Stimulated activated CD4-positive, alpha-beta T cell treated with anti-CD3 and anti-CD28 coated beads, Interleukin-4, amount 100 ng/mL, for 1 hour (primary cell): ENCODE measurements around the gene CELSR2.

Experiments used
- DNase-seq: peaks from one replicate; pipeline ENCODE4 v3.0.0-alpha.2; 2020

The CELSR2 gene

DNA sequence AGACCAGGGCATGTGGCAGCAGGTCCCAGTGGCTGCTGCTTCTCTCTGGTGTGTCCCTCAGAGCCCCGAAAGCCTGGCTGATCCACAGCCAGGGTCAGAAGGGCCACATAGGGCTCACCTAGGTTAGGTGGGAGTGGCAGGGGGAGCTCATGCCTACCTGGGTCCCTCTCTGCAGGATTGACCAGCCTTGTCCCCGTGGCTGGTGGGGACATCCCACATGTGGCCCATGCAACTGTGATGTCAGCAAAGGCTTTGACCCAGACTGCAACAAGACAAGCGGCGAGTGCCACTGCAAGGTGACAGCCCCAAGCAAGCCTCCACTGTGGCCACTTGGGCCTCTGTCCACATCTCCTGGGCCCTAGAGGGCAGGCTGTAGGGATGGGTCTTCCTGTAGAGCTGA lies 15.7 kb downstream of the CELSR2 start:
- DNase-seq, result no peak

- DNase-seq, result no peak
Measured at GRCh38 chr1:109265741-109266330, 16.5 kb downstream of the CELSR2 start.

GRCh38 chr1:109266965-109267364 lies 17.6 kb downstream of the CELSR2 start:
- no peak for DNase-seq

DNA sequence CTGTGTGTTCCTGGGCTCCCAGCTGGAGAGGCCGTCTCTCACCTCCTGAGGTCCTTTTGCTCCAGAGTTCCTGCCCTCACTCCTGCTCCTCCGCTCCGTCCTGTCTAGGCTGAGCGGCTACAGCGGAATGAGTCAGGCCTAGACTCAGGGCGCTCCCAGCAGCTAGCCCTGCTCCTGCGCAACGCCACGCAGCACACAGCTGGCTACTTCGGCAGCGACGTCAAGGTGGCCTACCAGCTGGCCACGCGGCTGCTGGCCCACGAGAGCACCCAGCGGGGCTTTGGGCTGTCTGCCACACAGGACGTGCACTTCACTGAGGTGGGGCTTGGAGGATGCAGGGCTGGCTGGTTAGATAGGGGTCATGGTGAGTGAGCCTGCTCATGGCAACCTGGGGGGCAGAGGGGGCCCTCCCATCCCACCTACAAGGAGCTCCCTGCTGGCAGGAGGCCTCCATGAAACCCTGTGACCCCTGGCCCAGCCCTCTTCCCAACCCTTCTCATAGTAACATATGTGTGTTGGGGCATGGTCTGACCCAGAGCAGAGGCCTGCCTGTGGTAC lies 18.5 kb downstream of the CELSR2 start:
- DNase-seq, result no peak

- no peak for DNase-seq
Measured at GRCh38 chr1:109268431-109269211, 19.3 kb downstream of the CELSR2 start.

DNA sequence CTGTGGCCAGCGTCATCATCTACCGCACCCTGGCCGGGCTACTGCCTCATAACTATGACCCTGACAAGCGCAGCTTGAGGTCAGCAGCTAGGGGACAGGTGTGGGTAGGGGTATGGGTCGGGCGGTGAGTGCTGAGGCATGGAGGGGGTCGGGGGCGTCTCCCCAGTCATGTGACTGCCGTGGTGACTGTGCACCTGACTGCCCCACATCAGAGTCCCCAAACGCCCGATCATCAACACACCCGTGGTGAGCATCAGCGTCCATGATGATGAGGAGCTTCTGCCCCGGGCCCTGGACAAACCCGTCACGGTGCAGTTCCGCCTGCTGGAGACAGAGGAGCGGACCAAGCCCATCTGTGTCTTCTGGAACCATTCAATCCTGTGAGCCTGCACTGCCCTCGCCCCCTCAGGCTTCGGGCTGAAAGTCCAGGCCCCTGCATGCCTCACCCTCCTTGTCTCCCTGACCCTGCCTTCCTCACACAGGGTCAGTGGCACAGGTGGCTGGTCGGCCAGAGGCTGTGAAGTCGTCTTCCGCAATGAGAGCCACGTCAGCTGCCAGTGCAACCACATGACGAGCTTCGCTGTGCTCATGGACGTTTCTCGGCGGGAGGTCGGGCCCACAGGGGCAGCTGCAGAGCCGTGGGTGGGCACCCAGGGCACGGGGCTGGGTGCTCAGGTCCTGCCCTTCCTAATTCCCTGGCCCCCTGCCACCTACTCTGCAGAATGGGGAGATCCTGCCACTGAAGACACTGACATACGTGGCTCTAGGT lies 20.1 kb downstream of the CELSR2 start:
- DNase-seq, result no peak

DNA sequence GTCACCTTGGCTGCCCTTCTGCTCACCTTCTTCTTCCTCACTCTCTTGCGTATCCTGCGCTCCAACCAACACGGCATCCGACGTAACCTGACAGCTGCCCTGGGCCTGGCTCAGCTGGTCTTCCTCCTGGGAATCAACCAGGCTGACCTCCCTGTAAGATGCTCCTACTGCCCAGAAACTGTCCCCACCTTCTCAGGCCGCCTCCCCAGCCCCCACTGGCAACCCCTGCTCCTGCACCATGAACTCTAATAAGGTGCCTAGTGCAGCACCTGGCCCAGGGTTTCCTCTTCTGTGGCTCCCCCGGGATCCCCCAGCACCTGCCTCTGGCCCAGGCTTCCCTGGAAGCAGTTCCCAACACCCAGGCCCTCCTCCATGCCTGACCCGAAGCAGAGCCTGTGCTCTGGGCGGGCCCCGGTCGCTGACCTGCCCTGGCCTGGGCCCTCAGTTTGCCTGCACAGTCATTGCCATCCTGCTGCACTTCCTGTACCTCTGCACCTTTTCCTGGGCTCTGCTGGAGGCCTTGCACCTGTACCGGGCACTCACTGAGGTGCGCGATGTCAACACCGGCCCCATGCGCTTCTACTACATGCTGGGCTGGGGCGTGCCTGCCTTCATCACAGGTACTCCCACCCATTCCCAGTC lies 20.8 kb downstream of the CELSR2 start:
- DNase-seq, result no peak

DNA sequence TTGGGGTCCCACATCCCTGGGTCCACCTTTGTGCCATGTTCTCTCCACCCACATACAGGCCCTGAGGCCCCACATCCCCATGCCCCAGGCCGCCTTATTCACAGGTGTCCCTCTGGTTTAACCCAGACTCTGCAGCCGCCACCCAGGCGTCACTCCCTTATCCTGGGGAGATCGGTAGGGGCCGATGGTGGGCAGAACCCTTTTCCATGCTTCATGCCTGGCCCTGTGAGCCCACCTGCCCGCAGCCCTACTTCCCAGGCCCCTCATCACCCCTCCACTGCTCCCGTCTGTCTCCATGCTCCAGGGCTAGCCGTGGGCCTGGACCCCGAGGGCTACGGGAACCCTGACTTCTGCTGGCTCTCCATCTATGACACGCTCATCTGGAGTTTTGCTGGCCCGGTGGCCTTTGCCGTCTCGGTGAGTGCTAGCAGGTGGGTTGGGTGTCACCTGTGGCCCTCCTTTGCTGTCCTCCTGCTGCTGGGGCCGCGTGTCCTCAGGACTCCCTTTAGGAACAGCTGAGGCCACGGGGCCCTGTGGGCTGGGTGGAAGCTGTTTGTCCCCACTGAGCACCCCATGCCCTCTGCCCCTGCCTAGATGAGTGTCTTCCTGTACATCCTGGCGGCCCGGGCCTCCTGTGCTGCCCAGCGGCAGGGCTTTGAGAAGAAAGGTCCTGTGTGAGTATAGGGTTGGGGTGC lies 21.4 kb downstream of the CELSR2 start:
- DNase-seq, result no peak

GRCh38 chr1:109271458-109271857 lies 22.1 kb downstream of the CELSR2 start:
- DNase-seq, result no peak

DNA sequence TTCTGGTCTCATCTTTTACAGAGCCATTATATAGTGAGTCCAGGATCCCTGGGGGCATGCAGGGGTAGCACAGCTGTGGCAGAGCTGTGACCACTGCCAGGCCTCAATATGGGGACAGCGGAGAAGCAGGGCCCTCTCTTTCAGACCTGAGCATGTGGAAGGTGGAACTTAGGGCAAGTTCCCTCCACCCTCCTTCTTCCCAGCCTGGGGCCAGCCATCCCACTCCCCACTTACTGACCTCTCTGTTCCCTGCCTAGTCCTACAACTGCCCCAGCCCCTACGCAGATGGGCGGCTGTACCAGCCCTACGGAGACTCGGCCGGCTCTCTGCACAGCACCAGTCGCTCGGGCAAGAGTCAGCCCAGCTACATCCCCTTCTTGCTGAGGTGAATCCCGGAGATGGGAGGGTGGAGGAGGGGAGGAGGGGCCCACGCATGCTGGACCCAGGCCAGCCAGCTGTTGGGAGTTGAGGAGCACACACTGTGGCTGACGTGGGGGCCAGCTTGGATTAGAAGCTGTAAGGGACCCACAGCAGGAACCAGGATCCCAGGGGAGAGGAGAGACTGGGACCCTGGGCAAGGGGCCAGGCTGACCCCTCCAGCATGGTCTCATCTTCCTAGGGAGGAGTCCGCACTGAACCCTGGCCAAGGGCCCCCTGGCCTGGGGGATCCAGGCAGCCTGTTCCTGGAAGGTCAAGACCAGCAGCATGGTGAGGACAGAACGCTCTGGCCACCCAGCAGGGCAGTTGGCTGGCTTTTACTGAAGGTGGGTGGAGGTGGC lies 22.9 kb downstream of the CELSR2 start:
- no peak for DNase-seq

DNA sequence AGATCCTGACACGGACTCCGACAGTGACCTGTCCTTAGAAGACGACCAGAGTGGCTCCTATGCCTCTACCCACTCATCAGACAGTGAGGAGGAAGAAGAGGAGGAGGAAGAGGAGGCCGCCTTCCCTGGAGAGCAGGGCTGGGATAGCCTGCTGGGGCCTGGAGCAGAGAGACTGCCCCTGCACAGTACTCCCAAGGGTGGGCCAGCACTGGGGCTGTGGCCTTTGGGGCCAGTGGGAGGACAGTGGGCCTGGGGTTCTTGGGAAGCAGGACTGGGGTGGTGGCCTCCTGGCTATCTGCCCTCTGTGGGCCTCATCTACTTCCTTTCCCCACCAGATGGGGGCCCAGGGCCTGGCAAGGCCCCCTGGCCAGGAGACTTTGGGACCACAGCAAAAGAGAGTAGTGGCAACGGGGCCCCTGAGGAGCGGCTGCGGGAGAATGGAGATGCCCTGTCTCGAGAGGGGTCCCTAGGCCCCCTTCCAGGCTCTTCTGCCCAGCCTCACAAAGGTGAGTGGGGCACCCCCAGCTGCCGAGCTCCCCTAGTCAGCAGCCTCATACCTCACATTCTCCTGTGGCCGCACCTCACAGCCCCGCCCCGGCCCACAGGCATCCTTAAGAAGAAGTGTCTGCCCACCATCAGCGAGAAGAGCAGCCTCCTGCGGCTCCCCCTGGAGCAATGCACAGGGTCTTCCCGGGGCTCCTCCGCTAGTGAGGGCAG lies 23.6 kb downstream of the CELSR2 start:
- no peak for DNase-seq

GRCh38 chr1:109273570-109274288 lies 24.4 kb downstream of the CELSR2 start:
- DNase-seq, result no peak

- no peak for DNase-seq
Measured at GRCh38 chr1:109274533-109275476, 25.5 kb downstream of the CELSR2 start.

- no peak for DNase-seq
Measured at GRCh38 chr1:109275706-109276345, 26.5 kb downstream of the CELSR2 start.

GRCh38 chr1:109277434-109278204 lies 28.3 kb downstream of the CELSR2 start:
- peak; percentile 63 for DNase-seq

DNA sequence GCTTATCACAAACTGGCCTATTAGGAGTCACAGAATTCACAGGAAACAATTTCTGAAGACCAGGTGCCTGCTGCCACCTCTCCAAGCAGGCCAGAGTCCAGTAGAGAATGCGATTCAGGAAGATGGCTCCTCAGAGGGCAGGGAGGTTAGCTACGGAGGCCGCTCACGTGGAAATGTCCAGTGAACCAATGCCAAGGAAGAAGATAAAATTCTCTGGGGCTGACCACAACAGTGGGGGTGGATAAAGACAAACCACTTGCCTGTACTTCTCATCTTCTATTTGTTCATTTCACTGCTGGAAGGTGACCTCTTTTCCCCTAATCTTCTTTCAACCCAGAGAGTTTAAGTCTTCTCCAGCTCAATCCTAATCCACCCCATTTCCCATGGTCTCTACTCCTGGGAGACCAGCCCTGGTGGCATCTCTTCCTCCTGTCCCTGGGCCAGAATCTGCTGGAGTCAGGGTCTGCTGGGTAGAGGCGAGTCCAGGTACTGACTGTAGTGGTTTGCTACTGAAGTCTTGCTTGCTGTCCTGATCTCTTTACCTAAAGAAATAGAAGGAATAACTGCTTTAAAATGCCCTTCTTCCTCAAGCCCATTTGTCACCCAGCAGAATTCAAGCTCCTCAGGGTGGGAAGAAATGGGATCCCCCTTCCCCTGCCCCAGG lies 30.4 kb downstream of the CELSR2 start:
- DNase-seq, result no peak

DNA sequence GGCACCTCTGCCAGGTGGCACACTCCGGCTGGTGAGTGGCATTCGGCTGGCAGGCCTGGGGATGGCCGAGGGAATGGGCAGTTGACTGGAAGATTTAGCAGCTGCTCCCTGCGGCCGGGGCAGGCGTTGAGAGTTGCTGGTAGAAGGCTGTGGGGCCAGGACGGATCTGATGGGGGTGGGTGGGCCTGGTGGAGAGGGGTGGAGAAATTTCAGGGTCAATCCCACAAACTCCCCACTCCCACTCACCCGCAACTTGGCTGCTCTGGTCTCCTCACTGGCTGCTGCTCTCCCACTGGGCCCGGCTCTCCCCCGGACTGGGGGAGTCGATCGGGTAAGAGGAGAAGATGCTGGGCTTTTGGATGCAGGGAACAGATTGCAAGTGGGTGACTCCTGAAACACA lies 31.5 kb downstream of the CELSR2 start:
- no peak for DNase-seq
